WTC11 (cell line): ENCODE results near the gene LZIC. TPM values are rescaled to one million over a fixed set of nuclear protein-coding genes. Genes with fewer than 3 reads are reported as not detected.

Source experiments
- ATAC-seq: fragments of 200-7000 bp; cut with Tn5 transposase; 2 replicates; pipeline ENCODE4 v1.10.0; 2021; ENCODE audit warnings: mild to moderate bottlenecking, moderate library complexity
- CTCF ChIA-PET: fragments of 300-600 bp; sonication (Branson Sonifier 250); formaldehyde crosslinking; loops from one replicate; lab custom pipeline; 2021; ENCODE audit warnings: antibody characterized with exemption; lab: Charles Lee
- POLR2A ChIA-PET: fragments of 350-600 bp; sonication (Branson Sonifier 250); formaldehyde crosslinking; loops from one replicate; lab custom pipeline; 2021; ENCODE audit warnings: antibody characterized with exemption; lab: Charles Lee
- DNase-seq: peaks from one replicate; pipeline ENCODE4 v3.0.0; 2021; ENCODE audit warnings: low spot score
- H3K27ac Mint-ChIP-seq: 2 replicates; pipeline ENCODE4 v1.8.0; 2021; ENCODE audit warnings: mixed read lengths
- H3K27me3 Mint-ChIP-seq: 2 replicates; pipeline ENCODE4 v1.8.0; 2021; ENCODE audit warnings: low read depth, mild to moderate bottlenecking, moderate library complexity, mixed read lengths
- H3K36me3 Mint-ChIP-seq: 2 replicates; pipeline ENCODE4 v1.8.0; 2021; ENCODE audit warnings: mixed read lengths
- H3K4me1 Mint-ChIP-seq: 2 replicates; pipeline ENCODE4 v1.8.0; 2022; ENCODE audit warnings: mixed read lengths
- H3K4me3 Mint-ChIP-seq: 2 replicates; pipeline ENCODE4 v1.8.0; 2021; ENCODE audit warnings: mild to moderate bottlenecking, moderate library complexity, mixed read lengths
- H3K9me3 Mint-ChIP-seq: 2 replicates; pipeline ENCODE4 v1.8.0; 2021; ENCODE audit warnings: mixed read lengths
- ATF1 ChIP-seq: sonication (generic); formaldehyde crosslinking; IDR thresholded peaks from 2 replicates; pipeline ENCODE4 v1.8.1; 2023; ENCODE audit warnings: mild to moderate bottlenecking, moderate library complexity, missing genetic modification reagents
- CREB1 ChIP-seq: sonication (generic); formaldehyde crosslinking; IDR thresholded peaks from 2 replicates; pipeline ENCODE4 v1.8.0; 2023; ENCODE audit warnings: mild to moderate bottlenecking, missing genetic modification reagents
- EMX1 ChIP-seq: fragments of 250-450 bp; sonication (Bioruptor Pico); IDR thresholded peaks from 2 replicates; pipeline ENCODE4 v1.8.0; 2021; ENCODE audit warnings: mild to moderate bottlenecking
- FOXJ3 ChIP-seq: sonication (generic); formaldehyde crosslinking; IDR thresholded peaks from 2 replicates; pipeline ENCODE4 v1.9.0; 2021; ENCODE audit warnings: missing genetic modification reagents, mild to moderate bottlenecking, borderline replicate concordance
- FOXP1 ChIP-seq: sonication (generic); formaldehyde crosslinking; IDR thresholded peaks from 2 replicates; pipeline ENCODE4 v1.8.0; 2022; ENCODE audit warnings: missing genetic modification reagents, mild to moderate bottlenecking, moderate library complexity, borderline replicate concordance
- JUN ChIP-seq: sonication (generic); formaldehyde crosslinking; IDR thresholded peaks from 2 replicates; pipeline ENCODE4 v1.8.0; 2023; ENCODE audit warnings: mild to moderate bottlenecking, missing genetic modification reagents
- NFYB ChIP-seq: sonication (generic); formaldehyde crosslinking; conservative IDR thresholded peaks from 2 replicates; pipeline ENCODE4 v1.8.0; 2022; ENCODE audit warnings: low read depth, missing genetic modification reagents
- SP1 ChIP-seq: sonication (generic); formaldehyde crosslinking; conservative IDR thresholded peaks from 2 replicates; pipeline ENCODE4 v1.8.1; 2022; ENCODE audit warnings: missing genetic modification reagents
- ZNF121 ChIP-seq: sonication (generic); formaldehyde crosslinking; IDR thresholded peaks from 2 replicates; pipeline ENCODE4 v1.8.0; 2023; ENCODE audit warnings: missing genetic modification reagents
- total RNA-seq: library from RNA; stranded (reverse); gene quantifications from 3 replicates; pipeline ENCODE4 v1.2.3, GENCODE V29; 2021
- TF ChIP-seq, protein P1 (sequence below): fragments of 250-450 bp; sonication (Bioruptor Pico); conservative IDR thresholded peaks from 2 replicates; pipeline ENCODE4 v1.9.0; 2021; ENCODE audit warnings: mild to moderate bottlenecking
- TF ChIP-seq, protein P2 (sequence below): sonication (generic); formaldehyde crosslinking; IDR thresholded peaks from 2 replicates; pipeline ENCODE4 v1.8.0; 2023; ENCODE audit warnings: missing genetic modification reagents, mild to moderate bottlenecking, borderline replicate concordance
- TF ChIP-seq, protein P3 (sequence below): sonication (generic); formaldehyde crosslinking; IDR thresholded peaks from 2 replicates; pipeline ENCODE4 v1.8.1; 2023; ENCODE audit warnings: mild to moderate bottlenecking, missing genetic modification reagents, moderate library complexity
- TF ChIP-seq, protein P4 (sequence below): sonication (generic); formaldehyde crosslinking; IDR thresholded peaks from 2 replicates; pipeline ENCODE4 v1.8.1; 2022; ENCODE audit warnings: low read depth, mild to moderate bottlenecking, moderate library complexity, missing genetic modification reagents, borderline replicate concordance
- TF ChIP-seq, protein P5 (sequence below): fragments of 250-450 bp; sonication (Bioruptor Pico); IDR thresholded peaks from 2 replicates; pipeline ENCODE4 v1.9.0; 2021; ENCODE audit warnings: mild to moderate bottlenecking
- TF ChIP-seq, protein P6 (sequence below): sonication (generic); formaldehyde crosslinking; IDR thresholded peaks from 2 replicates; pipeline ENCODE4 v1.8.1; 2023; ENCODE audit warnings: mild to moderate bottlenecking, missing genetic modification reagents, moderate library complexity

Gene LZIC
- total RNA-seq, 1 experiment from 2014 or later = 16.9 TPM

DNA sequence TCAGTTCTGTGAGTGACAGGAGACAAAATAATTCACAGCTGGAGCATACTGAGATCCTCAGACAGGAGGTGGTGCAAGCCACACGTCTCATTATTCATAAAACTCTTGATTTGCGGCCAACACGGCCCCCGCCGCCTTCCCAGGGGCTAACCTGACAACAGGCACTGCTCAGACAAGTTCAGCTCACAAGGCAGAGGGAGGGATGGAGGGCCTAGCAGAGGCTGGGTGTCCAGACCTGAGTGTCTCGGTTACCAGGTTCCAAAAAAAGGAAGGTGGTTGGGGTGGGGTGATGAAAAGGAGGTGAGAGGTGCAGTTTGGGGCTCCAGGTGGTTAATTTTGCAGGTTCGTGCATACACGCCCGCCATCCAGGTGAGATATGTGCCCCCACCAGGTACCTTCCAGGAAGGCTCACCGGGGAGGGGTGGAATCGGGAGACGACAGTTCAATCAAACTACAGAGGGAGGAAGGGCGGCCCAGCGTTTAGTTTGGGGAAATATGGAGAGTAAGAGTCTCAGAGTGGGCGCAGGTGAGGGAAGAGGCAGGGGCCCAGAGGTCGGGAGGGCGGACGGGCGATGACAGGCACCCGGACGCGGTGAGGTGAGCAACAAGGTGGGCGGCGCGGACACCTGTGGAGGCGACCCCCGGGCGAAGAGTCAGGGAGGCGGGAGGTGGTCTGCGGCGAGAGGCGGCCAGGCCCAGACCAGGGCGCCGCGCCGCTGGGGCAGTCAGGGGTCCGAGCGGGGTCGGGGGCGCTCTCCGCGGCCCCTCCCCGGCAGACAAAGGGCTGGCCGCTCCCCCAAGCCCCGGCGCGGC, 33.8 kb downstream of the LZIC start:
- Mint-ChIP-seq H3K36me3 (no peaks in the 10 kb centered on the region), H3K9me3 (no peaks in the 10 kb centered on the region), H3K4me3 (peak overlapping the region; percentile 96), H3K27me3 (no peaks in the 10 kb centered on the region), H3K27ac (peak overlapping the region; percentile 89), H3K4me1 (peaks cover 34% of the 10 kb centered on the region)
- peak; percentile 39 for DNase-seq
- no peak for ATAC-seq
- peak; percentile 57; the same call in 1 of the 2 replicates for TF ChIP-seq FOXP1
- TF ChIP-seq ATF1 (CRISPR knock-in tag) = no peak
- CTCF ChIA-PET = no interaction called here
- POLR2A ChIA-PET = no interaction called here

DNA sequence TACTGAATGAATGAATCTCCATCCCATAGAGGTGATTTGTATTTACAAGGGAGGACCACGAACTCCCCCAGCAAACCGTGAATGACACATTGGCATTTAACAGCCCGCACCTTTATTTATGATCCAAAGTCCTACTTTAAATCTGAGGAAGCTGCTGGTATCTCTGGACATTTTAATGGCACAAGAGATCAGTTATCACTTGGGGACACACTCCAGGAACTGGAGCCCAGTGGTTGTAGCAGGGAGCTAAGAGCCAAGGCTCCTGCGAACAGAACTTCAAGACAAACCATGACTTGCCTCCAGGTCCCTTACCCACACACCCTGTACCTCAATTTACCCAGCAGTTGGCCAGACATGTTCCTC, 34.3 kb downstream of the LZIC start:
- peak overlapping the region; percentile 96 for H3K4me3 Mint-ChIP-seq
- no peak for TF ChIP-seq EMX1
- ChIA-PET POLR2A (no interaction called here), CTCF (no interaction called here)
- peaks cover 34% of the 10 kb centered on the region for H3K4me1 Mint-ChIP-seq
- H3K27ac Mint-ChIP-seq = peak overlapping the region; percentile 89
- H3K27me3 Mint-ChIP-seq = no peaks in the 10 kb centered on the region
- no peak for DNase-seq
- H3K9me3 Mint-ChIP-seq = no peaks in the 10 kb centered on the region
- no peaks in the 10 kb centered on the region for H3K36me3 Mint-ChIP-seq
- no peak for ATAC-seq

DNA sequence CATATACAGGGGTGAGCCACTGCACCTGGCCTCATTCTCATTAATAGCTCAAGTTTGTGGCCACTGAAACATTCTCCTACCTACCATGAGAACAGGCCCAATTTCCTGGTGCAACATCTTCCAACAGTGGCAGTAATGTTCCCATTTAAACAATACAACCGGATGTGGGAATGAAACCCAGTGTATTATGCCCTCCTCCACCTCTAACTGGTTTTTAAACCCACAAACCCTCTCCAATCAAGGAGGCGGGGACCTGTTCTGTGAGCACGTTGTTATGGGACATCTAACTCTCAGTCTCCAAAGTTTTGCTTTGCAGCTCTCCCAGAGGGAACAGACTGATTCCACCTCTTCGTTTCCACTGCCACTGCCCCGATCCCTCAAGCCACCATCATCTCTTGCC, 35.8 kb downstream of the LZIC start:
- Mint-ChIP-seq H3K4me3 (no peak overlapping the region), H3K36me3 (no peaks in the 10 kb centered on the region), H3K9me3 (no peaks in the 10 kb centered on the region), H3K27ac (peak overlapping the region; percentile 24; the same call in 1 of the 2 replicates), H3K4me1 (peaks cover 30% of the 10 kb centered on the region), H3K27me3 (no peaks in the 10 kb centered on the region)
- ATAC-seq (no peak), DNase-seq (no peak)
- POLR2A ChIA-PET = no interaction called here
- CTCF ChIA-PET = interaction anchor here (0.9 to 1.0 kb wide), 2 partner anchors 9 to 123 kb away, joined by 4 to 5 read pairs; no protein-coding TSS in a partner anchor
- TF ChIP-seq ZNF121 (CRISPR knock-in tag) = no peak
- TF ChIP-seq, protein P1, sequence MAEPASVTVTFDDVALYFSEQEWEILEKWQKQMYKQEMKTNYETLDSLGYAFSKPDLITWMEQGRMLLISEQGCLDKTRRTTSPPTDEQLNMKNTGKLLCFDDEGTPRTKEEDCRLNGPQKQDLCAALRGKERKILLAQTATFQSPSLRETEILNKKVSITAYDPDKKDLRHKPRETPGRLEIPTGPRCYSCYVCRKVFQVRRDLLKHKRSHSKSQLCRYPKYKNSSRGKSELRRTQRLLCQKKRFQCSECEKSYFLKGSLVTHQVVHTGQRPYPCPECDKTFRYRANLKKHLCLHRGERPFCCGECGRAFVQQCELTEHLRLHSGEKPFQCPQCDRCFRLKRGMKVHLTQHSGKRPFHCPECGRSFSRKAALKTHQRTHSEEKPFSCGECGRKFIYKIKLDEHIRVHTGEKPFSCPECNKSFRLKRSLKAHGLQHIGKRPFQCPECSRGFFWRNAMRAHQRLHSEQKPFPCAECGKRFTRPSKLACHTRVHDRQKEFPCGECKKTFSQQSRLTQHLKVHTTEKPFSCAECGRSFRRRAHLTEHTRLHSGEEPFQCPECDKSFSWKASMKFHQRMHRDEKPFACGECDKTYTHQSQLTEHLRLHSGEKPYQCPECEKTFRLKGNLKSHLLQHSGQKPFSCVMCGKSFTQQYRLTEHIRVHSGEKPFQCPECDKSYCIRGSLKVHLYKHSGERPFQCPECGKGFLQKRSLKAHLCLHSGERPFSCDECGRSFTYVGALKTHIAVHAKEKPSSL = no peak
- TF ChIP-seq, protein P2, sequence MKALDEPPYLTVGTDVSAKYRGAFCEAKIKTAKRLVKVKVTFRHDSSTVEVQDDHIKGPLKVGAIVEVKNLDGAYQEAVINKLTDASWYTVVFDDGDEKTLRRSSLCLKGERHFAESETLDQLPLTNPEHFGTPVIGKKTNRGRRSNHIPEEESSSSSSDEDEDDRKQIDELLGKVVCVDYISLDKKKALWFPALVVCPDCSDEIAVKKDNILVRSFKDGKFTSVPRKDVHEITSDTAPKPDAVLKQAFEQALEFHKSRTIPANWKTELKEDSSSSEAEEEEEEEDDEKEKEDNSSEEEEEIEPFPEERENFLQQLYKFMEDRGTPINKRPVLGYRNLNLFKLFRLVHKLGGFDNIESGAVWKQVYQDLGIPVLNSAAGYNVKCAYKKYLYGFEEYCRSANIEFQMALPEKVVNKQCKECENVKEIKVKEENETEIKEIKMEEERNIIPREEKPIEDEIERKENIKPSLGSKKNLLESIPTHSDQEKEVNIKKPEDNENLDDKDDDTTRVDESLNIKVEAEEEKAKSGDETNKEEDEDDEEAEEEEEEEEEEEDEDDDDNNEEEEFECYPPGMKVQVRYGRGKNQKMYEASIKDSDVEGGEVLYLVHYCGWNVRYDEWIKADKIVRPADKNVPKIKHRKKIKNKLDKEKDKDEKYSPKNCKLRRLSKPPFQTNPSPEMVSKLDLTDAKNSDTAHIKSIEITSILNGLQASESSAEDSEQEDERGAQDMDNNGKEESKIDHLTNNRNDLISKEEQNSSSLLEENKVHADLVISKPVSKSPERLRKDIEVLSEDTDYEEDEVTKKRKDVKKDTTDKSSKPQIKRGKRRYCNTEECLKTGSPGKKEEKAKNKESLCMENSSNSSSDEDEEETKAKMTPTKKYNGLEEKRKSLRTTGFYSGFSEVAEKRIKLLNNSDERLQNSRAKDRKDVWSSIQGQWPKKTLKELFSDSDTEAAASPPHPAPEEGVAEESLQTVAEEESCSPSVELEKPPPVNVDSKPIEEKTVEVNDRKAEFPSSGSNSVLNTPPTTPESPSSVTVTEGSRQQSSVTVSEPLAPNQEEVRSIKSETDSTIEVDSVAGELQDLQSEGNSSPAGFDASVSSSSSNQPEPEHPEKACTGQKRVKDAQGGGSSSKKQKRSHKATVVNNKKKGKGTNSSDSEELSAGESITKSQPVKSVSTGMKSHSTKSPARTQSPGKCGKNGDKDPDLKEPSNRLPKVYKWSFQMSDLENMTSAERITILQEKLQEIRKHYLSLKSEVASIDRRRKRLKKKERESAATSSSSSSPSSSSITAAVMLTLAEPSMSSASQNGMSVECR (CRISPR knock-in tag) = no peak
- TF ChIP-seq, protein P3, sequence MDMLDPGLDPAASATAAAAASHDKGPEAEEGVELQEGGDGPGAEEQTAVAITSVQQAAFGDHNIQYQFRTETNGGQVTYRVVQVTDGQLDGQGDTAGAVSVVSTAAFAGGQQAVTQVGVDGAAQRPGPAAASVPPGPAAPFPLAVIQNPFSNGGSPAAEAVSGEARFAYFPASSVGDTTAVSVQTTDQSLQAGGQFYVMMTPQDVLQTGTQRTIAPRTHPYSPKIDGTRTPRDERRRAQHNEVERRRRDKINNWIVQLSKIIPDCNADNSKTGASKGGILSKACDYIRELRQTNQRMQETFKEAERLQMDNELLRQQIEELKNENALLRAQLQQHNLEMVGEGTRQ (CRISPR knock-in tag) = no peak
- TF ChIP-seq, protein P4, sequence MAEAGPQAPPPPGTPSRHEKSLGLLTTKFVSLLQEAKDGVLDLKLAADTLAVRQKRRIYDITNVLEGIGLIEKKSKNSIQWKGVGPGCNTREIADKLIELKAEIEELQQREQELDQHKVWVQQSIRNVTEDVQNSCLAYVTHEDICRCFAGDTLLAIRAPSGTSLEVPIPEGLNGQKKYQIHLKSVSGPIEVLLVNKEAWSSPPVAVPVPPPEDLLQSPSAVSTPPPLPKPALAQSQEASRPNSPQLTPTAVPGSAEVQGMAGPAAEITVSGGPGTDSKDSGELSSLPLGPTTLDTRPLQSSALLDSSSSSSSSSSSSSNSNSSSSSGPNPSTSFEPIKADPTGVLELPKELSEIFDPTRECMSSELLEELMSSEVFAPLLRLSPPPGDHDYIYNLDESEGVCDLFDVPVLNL (CRISPR knock-in tag) = no peak
- TF ChIP-seq, protein P5, sequence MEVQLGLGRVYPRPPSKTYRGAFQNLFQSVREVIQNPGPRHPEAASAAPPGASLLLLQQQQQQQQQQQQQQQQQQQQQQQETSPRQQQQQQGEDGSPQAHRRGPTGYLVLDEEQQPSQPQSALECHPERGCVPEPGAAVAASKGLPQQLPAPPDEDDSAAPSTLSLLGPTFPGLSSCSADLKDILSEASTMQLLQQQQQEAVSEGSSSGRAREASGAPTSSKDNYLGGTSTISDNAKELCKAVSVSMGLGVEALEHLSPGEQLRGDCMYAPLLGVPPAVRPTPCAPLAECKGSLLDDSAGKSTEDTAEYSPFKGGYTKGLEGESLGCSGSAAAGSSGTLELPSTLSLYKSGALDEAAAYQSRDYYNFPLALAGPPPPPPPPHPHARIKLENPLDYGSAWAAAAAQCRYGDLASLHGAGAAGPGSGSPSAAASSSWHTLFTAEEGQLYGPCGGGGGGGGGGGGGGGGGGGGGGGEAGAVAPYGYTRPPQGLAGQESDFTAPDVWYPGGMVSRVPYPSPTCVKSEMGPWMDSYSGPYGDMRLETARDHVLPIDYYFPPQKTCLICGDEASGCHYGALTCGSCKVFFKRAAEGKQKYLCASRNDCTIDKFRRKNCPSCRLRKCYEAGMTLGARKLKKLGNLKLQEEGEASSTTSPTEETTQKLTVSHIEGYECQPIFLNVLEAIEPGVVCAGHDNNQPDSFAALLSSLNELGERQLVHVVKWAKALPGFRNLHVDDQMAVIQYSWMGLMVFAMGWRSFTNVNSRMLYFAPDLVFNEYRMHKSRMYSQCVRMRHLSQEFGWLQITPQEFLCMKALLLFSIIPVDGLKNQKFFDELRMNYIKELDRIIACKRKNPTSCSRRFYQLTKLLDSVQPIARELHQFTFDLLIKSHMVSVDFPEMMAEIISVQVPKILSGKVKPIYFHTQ (CRISPR knock-in tag) = no peak
- TF ChIP-seq CREB1 = no peak
- TF ChIP-seq, protein P6, sequence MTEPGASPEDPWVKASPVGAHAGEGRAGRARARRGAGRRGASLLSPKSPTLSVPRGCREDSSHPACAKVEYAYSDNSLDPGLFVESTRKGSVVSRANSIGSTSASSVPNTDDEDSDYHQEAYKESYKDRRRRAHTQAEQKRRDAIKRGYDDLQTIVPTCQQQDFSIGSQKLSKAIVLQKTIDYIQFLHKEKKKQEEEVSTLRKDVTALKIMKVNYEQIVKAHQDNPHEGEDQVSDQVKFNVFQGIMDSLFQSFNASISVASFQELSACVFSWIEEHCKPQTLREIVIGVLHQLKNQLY (CRISPR knock-in tag) = no peak
- no peak for TF ChIP-seq FOXJ3 (CRISPR knock-in tag)
- no peak for TF ChIP-seq NFYB (CRISPR knock-in tag)
- TF ChIP-seq JUN (CRISPR knock-in tag) = no peak
- TF ChIP-seq SP1 (CRISPR knock-in tag) = no peak
